Endothelial cell of coronary artery (primary cell): ENCODE data around the gene CASK. TPM values are rescaled to one million over a fixed set of nuclear protein-coding genes. Genes with fewer than 3 reads are reported as not detected.

Experiments
- total RNA-seq: library from RNA; depleted of rRNA; stranded (reverse); fragments of >200 nt; gene quantifications from 2 replicates; pipeline ENCODE4 v1.2.3, GENCODE V29; 2014

The CASK gene, protein sequence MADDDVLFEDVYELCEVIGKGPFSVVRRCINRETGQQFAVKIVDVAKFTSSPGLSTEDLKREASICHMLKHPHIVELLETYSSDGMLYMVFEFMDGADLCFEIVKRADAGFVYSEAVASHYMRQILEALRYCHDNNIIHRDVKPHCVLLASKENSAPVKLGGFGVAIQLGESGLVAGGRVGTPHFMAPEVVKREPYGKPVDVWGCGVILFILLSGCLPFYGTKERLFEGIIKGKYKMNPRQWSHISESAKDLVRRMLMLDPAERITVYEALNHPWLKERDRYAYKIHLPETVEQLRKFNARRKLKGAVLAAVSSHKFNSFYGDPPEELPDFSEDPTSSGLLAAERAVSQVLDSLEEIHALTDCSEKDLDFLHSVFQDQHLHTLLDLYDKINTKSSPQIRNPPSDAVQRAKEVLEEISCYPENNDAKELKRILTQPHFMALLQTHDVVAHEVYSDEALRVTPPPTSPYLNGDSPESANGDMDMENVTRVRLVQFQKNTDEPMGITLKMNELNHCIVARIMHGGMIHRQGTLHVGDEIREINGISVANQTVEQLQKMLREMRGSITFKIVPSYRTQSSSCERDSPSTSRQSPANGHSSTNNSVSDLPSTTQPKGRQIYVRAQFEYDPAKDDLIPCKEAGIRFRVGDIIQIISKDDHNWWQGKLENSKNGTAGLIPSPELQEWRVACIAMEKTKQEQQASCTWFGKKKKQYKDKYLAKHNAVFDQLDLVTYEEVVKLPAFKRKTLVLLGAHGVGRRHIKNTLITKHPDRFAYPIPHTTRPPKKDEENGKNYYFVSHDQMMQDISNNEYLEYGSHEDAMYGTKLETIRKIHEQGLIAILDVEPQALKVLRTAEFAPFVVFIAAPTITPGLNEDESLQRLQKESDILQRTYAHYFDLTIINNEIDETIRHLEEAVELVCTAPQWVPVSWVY
- total RNA-seq, result 19.4 and 23.4 TPM in 2 replicates

GRCh38 chrX:41923211-41923977, at the start of gene CASK:
Gene CASK, minus strand, starts transcription at chrX:41923554. Its CDS starts 566 bp downstream, at chrX:41922988.

GRCh38 chrX:41723826-41724225, 199.5 kb downstream of the CASK start, which contains the start of gene GPR82:
Gene GPR82, plus strand, starts transcription at chrX:41724181. Its CDS starts 2,846 bp downstream, at chrX:41727027.

DNA sequence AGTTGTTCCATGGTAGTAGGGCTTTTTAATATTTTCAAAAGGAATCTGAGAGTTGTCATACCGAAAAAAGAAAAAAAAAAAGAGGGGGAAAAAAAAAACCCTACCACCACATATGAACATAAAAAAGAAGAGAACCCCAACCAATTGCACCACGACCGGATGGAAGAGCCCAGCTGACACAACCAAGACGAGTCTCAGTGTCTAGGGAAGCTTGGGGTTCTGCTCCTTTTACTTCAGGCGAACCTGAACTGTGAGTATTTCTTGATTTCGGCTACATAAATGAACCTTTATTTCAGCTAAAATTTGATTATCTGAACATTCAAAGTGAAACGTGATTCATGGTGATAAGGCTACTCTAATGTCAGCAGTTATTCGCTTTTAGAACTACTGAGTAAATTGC, 234.5 kb downstream of the CASK start, which contains the start of gene GPR34:
Gene GPR34, plus strand, starts transcription at position 139 of the 400 bp plus-strand sequence. CDS start 6,661 bp downstream, outside the sequence.

Other genes with a start within 250 kb of the CASK start
- gene GPR34, start 234.6 kb downstream of the CASK start, total RNA-seq, result not detected in 2 replicates
- not detected in 2 replicates for gene GPR82, start 199.4 kb downstream of the CASK start, total RNA-seq